ELF-1 (cell line): ENCODE data around the gene ST8SIA2.

Experiments used
- DNase-seq: peaks from one replicate; pipeline ENCODE4 v3.0.0-alpha.2; 2016; ENCODE audit warnings: low read depth, low spot score

ST8SIA2 gene

GRCh38 chr15:92395098-92395635 is 1.5 kb downstream of the ST8SIA2 start:
- DNase-seq: no peak

- DNase-seq: no peak
Measured at GRCh38 chr15:92399271-92399950, 5.7 kb downstream of the ST8SIA2 start.

GRCh38 chr15:92400573-92400972 is 6.9 kb downstream of the ST8SIA2 start:
- DNase-seq: no peak

GRCh38 chr15:92400980-92401787 is 7.5 kb downstream of the ST8SIA2 start:
- DNase-seq: no peak

- no peak for DNase-seq
Measured at GRCh38 chr15:92402751-92403150, 9.1 kb downstream of the ST8SIA2 start.

GRCh38 chr15:92405942-92406341 is 12.3 kb downstream of the ST8SIA2 start:
- DNase-seq: no peak

- no peak for DNase-seq
Measured at GRCh38 chr15:92407321-92407720, 13.6 kb downstream of the ST8SIA2 start.

- no peak for DNase-seq
Measured at GRCh38 chr15:92407916-92408315, 14.2 kb downstream of the ST8SIA2 start.

GRCh38 chr15:92409006-92409405 is 15.3 kb downstream of the ST8SIA2 start:
- peak; percentile 33 for DNase-seq

- no peak for DNase-seq
Measured at GRCh38 chr15:92409521-92409920, 15.8 kb downstream of the ST8SIA2 start.

GRCh38 chr15:92410537-92410936 is 16.9 kb downstream of the ST8SIA2 start:
- DNase-seq: no peak

- no peak for DNase-seq
Measured at GRCh38 chr15:92411256-92411655, 17.6 kb downstream of the ST8SIA2 start.

- DNase-seq: peak; percentile 58
Measured at GRCh38 chr15:92413510-92413909, 19.8 kb downstream of the ST8SIA2 start.

- DNase-seq: no peak
Measured at GRCh38 chr15:92415639-92416297, 22.1 kb downstream of the ST8SIA2 start.

- no peak for DNase-seq
Measured at GRCh38 chr15:92416557-92416956, 22.9 kb downstream of the ST8SIA2 start.

- no peak for DNase-seq
Measured at GRCh38 chr15:92417716-92418115, 24.0 kb downstream of the ST8SIA2 start.

GRCh38 chr15:92418864-92419263 is 25.2 kb downstream of the ST8SIA2 start:
- peak; percentile 58 for DNase-seq

GRCh38 chr15:92421976-92422375 is 28.3 kb downstream of the ST8SIA2 start:
- no peak for DNase-seq

GRCh38 chr15:92425578-92426225 is 32.0 kb downstream of the ST8SIA2 start:
- DNase-seq: peak; percentile 49

- DNase-seq: peak; percentile 52
Measured at GRCh38 chr15:92429378-92430068, 35.8 kb downstream of the ST8SIA2 start.

- DNase-seq: no peak
Measured at GRCh38 chr15:92430069-92430440, 36.4 kb downstream of the ST8SIA2 start.
